ENCODE results near the gene TRIM33. TPM values are rescaled to one million over a fixed set of nuclear protein-coding genes. Genes with fewer than 3 reads are reported as not detected.

TRIM33 gene
- total and polyA plus RNA-seq, 2 experiments from 2014 or later, result 50.3 to 51.1 TPM

DNA sequence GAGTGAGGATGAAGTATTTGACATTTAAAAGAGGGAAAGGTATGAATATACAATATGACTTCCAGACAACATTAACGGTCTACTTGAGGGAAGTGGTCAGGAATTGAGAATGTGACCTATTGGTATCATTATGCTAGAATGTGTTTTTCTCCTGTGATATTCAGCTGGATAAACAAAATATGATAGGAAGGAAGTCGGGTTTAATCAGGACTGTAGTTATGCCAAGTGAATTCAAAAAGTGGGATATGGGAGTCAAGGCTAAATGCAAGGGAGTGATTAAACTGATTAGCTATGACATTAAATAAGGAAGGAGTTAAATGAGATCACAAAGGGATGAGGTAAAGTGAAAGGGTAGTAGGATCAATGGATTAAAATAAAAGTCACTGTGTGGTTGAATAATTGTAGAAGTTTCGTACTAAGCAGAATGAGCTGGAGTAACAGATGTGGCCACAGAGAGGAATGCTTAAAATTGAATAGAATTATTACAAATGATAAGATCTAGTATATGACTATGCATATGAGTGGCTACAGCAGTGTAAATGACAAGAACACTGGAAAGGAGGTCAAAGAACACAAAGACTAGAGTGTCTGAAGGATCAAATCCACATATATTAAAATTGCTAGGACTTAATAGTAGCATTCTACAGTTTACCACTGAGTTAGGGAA is 62.5 kb downstream of the TRIM33 start:
- H2AFZ ChIP-seq, result no peak overlapping the region
- H3K9me2 ChIP-seq (ENCODE audit: insufficient read depth), result no peaks in the 10 kb centered on the region
- Mint-ChIP-seq H3K36me3 (ENCODE audit: low read depth) (peaks cover 27% of the 10 kb centered on the region), H3K27me3 (ENCODE audit: insufficient read depth, low read depth, poor library complexity) (peaks cover 2% of the 10 kb centered on the region), H3K4me1 (no peaks in the 10 kb centered on the region), H3K27ac (no peak overlapping the region), H3K9me3 (no peaks in the 10 kb centered on the region), H3K4me3 (no peak overlapping the region)
- H3K27ac ChIP-seq (ENCODE audit: low read depth), result no peak overlapping the region
- DNase-seq (ENCODE audit: low spot score) (no peak), ATAC-seq (no peak)
- no peaks in the 10 kb centered on the region for H3K36me3 ChIP-seq (ENCODE audit: insufficient read depth)
- H3K4me1 ChIP-seq (ENCODE audit: insufficient read depth), result no peaks in the 10 kb centered on the region
- no peak overlapping the region for H3K4me3 ChIP-seq
- no peaks in the 10 kb centered on the region for H3F3A ChIP-seq (replicated peaks; ENCODE audit: low read depth)
- no peak for TF ChIP-seq REST (IDR thresholded peaks at IDR 0.05; ENCODE audit: unreplicated experiment)
- TF ChIP-seq ZNF114 (CRISPR knock-in tag; IDR thresholded peaks at IDR 0.05), result no peak
- TF ChIP-seq ZNF331 (CRISPR knock-in tag; IDR thresholded peaks at IDR 0.05; ENCODE audit: low read depth), result no peak
- TF ChIP-seq, protein P1, sequence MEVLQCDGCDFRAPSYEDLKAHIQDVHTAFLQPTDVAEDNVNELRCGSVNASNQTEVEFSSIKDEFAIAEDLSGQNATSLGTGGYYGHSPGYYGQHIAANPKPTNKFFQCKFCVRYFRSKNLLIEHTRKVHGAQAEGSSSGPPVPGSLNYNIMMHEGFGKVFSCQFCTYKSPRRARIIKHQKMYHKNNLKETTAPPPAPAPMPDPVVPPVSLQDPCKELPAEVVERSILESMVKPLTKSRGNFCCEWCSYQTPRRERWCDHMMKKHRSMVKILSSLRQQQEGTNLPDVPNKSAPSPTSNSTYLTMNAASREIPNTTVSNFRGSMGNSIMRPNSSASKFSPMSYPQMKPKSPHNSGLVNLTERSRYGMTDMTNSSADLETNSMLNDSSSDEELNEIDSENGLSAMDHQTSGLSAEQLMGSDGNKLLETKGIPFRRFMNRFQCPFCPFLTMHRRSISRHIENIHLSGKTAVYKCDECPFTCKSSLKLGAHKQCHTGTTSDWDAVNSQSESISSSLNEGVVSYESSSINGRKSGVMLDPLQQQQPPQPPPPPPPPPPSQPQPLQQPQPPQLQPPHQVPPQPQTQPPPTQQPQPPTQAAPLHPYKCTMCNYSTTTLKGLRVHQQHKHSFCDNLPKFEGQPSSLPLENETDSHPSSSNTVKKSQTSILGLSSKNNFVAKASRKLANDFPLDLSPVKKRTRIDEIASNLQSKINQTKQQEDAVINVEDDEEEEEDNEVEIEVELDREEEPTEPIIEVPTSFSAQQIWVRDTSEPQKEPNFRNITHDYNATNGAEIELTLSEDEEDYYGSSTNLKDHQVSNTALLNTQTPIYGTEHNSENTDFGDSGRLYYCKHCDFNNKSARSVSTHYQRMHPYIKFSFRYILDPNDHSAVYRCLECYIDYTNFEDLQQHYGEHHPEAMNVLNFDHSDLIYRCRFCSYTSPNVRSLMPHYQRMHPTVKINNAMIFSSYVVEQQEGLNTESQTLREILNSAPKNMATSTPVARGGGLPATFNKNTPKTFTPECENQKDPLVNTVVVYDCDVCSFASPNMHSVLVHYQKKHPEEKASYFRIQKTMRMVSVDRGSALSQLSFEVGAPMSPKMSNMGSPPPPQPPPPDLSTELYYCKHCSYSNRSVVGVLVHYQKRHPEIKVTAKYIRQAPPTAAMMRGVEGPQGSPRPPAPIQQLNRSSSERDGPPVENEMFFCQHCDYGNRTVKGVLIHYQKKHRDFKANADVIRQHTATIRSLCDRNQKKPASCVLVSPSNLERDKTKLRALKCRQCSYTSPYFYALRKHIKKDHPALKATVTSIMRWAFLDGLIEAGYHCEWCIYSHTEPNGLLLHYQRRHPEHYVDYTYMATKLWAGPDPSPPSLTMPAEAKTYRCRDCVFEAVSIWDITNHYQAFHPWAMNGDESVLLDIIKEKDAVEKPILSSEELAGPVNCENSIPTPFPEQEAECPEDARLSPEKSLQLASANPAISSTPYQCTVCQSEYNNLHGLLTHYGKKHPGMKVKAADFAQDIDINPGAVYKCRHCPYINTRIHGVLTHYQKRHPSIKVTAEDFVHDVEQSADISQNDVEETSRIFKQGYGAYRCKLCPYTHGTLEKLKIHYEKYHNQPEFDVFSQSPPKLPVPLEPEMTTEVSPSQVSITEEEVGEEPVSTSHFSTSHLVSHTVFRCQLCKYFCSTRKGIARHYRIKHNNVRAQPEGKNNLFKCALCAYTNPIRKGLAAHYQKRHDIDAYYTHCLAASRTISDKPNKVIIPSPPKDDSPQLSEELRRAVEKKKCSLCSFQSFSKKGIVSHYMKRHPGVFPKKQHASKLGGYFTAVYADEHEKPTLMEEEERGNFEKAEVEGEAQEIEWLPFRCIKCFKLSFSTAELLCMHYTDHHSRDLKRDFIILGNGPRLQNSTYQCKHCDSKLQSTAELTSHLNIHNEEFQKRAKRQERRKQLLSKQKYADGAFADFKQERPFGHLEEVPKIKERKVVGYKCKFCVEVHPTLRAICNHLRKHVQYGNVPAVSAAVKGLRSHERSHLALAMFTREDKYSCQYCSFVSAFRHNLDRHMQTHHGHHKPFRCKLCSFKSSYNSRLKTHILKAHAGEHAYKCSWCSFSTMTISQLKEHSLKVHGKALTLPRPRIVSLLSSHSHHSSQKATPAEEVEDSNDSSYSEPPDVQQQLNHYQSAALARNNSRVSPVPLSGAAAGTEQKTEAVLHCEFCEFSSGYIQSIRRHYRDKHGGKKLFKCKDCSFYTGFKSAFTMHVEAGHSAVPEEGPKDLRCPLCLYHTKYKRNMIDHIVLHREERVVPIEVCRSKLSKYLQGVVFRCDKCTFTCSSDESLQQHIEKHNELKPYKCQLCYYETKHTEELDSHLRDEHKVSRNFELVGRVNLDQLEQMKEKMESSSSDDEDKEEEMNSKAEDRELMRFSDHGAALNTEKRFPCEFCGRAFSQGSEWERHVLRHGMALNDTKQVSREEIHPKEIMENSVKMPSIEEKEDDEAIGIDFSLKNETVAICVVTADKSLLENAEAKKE (CRISPR knock-in tag; IDR thresholded peaks at IDR 0.05), result no peak
- TF ChIP-seq, protein P2, sequence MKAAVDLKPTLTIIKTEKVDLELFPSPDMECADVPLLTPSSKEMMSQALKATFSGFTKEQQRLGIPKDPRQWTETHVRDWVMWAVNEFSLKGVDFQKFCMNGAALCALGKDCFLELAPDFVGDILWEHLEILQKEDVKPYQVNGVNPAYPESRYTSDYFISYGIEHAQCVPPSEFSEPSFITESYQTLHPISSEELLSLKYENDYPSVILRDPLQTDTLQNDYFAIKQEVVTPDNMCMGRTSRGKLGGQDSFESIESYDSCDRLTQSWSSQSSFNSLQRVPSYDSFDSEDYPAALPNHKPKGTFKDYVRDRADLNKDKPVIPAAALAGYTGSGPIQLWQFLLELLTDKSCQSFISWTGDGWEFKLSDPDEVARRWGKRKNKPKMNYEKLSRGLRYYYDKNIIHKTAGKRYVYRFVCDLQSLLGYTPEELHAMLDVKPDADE (IDR thresholded peaks at IDR 0.05), result no peak
- TF ChIP-seq JUNB (IDR thresholded peaks at IDR 0.05; ENCODE audit: unreplicated experiment), result no peak
- TF ChIP-seq, protein P3, sequence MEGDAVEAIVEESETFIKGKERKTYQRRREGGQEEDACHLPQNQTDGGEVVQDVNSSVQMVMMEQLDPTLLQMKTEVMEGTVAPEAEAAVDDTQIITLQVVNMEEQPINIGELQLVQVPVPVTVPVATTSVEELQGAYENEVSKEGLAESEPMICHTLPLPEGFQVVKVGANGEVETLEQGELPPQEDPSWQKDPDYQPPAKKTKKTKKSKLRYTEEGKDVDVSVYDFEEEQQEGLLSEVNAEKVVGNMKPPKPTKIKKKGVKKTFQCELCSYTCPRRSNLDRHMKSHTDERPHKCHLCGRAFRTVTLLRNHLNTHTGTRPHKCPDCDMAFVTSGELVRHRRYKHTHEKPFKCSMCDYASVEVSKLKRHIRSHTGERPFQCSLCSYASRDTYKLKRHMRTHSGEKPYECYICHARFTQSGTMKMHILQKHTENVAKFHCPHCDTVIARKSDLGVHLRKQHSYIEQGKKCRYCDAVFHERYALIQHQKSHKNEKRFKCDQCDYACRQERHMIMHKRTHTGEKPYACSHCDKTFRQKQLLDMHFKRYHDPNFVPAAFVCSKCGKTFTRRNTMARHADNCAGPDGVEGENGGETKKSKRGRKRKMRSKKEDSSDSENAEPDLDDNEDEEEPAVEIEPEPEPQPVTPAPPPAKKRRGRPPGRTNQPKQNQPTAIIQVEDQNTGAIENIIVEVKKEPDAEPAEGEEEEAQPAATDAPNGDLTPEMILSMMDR (conservative IDR thresholded peaks at IDR 0.05; ENCODE audit: low read depth in 2 of 2), result no peak
- no peak for TF ChIP-seq EZH2phosphoT487 (IDR thresholded peaks at IDR 0.05; ENCODE audit: unreplicated experiment)
- TF ChIP-seq EZH2 (IDR thresholded peaks at IDR 0.05; ENCODE audit: low read depth, unreplicated experiment), result no peak
- TF ChIP-seq CREB1 (CRISPR knock-in tag; IDR thresholded peaks at IDR 0.05; ENCODE audit: low read depth), result no peak
- no peak for TF ChIP-seq STAT1 (IDR thresholded peaks at IDR 0.05; ENCODE audit: unreplicated experiment)
- TF ChIP-seq POLR2AphosphoS5 (IDR thresholded peaks at IDR 0.05; ENCODE audit: low read depth), result no peak
- no peak for TF ChIP-seq NANOG (IDR thresholded peaks at IDR 0.05; ENCODE audit: borderline replicate concordance)
- H3K79me2 ChIP-seq (replicated peaks; ENCODE audit: insufficient read depth), result peaks cover 10% of the 10 kb centered on the region
- peaks cover 2% of the 10 kb centered on the region for H4K20me1 ChIP-seq (replicated peaks; ENCODE audit: insufficient read depth)
- H3K4me2 ChIP-seq, result no peak overlapping the region
- H3K27me3 ChIP-seq (ENCODE audit: insufficient read depth), result no peaks in the 10 kb centered on the region

All from GM23338 (cell line).